ENCODE data around the gene SHMT2. TPM values are rescaled to one million over a fixed set of nuclear protein-coding genes. Genes with fewer than 3 reads are reported as not detected.

The SHMT2 gene
- total RNA-seq, 1 experiment from 2014 or later: 297 TPM

DNA sequence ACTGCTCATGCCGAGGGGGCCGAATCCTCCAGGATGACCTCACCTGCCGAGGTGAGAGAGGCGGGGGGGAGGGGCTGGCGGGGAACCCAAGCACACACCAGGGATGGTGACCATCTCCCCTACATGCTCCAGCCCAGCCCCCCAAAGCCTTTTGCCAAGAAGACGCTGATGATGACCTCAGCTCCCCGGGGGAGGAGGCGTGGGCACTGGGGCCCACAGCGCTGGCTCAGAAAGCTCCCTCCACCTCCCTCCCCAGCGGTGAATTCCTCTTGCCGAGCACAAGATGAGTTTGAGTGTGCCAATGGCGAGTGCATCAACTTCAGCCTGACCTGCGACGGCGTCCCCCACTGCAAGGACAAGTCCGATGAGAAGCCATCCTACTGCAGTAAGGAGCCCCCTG lies 36.6 kb upstream of the SHMT2 start (continued):
- TF ChIP-seq, protein P1, sequence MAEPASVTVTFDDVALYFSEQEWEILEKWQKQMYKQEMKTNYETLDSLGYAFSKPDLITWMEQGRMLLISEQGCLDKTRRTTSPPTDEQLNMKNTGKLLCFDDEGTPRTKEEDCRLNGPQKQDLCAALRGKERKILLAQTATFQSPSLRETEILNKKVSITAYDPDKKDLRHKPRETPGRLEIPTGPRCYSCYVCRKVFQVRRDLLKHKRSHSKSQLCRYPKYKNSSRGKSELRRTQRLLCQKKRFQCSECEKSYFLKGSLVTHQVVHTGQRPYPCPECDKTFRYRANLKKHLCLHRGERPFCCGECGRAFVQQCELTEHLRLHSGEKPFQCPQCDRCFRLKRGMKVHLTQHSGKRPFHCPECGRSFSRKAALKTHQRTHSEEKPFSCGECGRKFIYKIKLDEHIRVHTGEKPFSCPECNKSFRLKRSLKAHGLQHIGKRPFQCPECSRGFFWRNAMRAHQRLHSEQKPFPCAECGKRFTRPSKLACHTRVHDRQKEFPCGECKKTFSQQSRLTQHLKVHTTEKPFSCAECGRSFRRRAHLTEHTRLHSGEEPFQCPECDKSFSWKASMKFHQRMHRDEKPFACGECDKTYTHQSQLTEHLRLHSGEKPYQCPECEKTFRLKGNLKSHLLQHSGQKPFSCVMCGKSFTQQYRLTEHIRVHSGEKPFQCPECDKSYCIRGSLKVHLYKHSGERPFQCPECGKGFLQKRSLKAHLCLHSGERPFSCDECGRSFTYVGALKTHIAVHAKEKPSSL (CRISPR knock-in tag; conservative IDR thresholded peaks at IDR 0.05): no peak
- TF ChIP-seq, protein P2, sequence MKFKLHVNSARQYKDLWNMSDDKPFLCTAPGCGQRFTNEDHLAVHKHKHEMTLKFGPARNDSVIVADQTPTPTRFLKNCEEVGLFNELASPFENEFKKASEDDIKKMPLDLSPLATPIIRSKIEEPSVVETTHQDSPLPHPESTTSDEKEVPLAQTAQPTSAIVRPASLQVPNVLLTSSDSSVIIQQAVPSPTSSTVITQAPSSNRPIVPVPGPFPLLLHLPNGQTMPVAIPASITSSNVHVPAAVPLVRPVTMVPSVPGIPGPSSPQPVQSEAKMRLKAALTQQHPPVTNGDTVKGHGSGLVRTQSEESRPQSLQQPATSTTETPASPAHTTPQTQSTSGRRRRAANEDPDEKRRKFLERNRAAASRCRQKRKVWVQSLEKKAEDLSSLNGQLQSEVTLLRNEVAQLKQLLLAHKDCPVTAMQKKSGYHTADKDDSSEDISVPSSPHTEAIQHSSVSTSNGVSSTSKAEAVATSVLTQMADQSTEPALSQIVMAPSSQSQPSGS (CRISPR knock-in tag; IDR thresholded peaks at IDR 0.05; ENCODE audit: borderline replicate concordance, low read depth): no peak
- TF ChIP-seq NFYB (CRISPR knock-in tag; conservative IDR thresholded peaks at IDR 0.05; ENCODE audit: low read depth) (no peak), FOXP1 (CRISPR knock-in tag; IDR thresholded peaks at IDR 0.05; ENCODE audit: borderline replicate concordance) (no peak), TEAD1 (CRISPR knock-in tag; IDR thresholded peaks at IDR 0.05) (no peak), SP1 (CRISPR knock-in tag; conservative IDR thresholded peaks at IDR 0.05) (no peak), ATF1 (CRISPR knock-in tag; IDR thresholded peaks at IDR 0.05) (no peak)
- TF ChIP-seq, protein P3, sequence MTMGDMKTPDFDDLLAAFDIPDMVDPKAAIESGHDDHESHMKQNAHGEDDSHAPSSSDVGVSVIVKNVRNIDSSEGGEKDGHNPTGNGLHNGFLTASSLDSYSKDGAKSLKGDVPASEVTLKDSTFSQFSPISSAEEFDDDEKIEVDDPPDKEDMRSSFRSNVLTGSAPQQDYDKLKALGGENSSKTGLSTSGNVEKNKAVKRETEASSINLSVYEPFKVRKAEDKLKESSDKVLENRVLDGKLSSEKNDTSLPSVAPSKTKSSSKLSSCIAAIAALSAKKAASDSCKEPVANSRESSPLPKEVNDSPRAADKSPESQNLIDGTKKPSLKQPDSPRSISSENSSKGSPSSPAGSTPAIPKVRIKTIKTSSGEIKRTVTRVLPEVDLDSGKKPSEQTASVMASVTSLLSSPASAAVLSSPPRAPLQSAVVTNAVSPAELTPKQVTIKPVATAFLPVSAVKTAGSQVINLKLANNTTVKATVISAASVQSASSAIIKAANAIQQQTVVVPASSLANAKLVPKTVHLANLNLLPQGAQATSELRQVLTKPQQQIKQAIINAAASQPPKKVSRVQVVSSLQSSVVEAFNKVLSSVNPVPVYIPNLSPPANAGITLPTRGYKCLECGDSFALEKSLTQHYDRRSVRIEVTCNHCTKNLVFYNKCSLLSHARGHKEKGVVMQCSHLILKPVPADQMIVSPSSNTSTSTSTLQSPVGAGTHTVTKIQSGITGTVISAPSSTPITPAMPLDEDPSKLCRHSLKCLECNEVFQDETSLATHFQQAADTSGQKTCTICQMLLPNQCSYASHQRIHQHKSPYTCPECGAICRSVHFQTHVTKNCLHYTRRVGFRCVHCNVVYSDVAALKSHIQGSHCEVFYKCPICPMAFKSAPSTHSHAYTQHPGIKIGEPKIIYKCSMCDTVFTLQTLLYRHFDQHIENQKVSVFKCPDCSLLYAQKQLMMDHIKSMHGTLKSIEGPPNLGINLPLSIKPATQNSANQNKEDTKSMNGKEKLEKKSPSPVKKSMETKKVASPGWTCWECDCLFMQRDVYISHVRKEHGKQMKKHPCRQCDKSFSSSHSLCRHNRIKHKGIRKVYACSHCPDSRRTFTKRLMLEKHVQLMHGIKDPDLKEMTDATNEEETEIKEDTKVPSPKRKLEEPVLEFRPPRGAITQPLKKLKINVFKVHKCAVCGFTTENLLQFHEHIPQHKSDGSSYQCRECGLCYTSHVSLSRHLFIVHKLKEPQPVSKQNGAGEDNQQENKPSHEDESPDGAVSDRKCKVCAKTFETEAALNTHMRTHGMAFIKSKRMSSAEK (CRISPR knock-in tag; IDR thresholded peaks at IDR 0.05; ENCODE audit: borderline replicate concordance): no peak

DNA sequence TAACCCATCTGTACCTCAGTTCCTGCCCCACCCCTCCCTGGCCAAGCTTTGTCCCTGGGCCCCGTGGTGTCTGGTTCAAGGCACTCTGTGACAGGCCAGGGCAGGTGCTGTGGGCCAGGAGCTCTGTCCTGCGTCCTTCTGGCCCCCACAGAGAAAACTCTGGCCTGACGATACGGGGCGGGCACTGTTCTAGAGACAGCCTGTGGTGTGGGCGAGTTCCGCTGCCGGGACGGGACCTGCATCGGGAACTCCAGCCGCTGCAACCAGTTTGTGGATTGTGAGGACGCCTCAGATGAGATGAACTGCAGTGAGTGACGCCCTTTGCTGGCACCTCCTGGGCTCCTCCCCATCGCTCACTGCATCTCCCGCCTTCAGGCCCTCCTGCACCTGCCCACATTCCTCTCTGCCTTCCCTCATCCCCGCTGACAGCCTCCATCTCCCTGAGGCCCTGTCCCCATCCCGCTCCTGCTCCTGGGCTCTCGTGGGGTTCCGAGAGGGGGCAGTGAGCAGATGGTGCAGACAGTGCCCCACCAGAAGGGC lies 35.7 kb upstream of the SHMT2 start:
- CTCF ChIA-PET: no interaction called here
- no peak for ATAC-seq
- Mint-ChIP-seq H3K4me3 (no peak overlapping the region), H3K36me3 (peaks cover 74% of the 10 kb centered on the region), H3K4me1 (no peaks in the 10 kb centered on the region), H3K9me3 (peaks cover 5% of the 10 kb centered on the region; the same call in 1 of the 2 replicates), H3K27ac (peak overlapping the region; percentile 53; the same call in 1 of the 2 replicates), H3K27me3 (ENCODE audit: low read depth) (no peaks in the 10 kb centered on the region)
- POLR2A ChIA-PET: no interaction called here
- DNase-seq (ENCODE audit: low spot score): no peak
- TF ChIP-seq, protein P4, sequence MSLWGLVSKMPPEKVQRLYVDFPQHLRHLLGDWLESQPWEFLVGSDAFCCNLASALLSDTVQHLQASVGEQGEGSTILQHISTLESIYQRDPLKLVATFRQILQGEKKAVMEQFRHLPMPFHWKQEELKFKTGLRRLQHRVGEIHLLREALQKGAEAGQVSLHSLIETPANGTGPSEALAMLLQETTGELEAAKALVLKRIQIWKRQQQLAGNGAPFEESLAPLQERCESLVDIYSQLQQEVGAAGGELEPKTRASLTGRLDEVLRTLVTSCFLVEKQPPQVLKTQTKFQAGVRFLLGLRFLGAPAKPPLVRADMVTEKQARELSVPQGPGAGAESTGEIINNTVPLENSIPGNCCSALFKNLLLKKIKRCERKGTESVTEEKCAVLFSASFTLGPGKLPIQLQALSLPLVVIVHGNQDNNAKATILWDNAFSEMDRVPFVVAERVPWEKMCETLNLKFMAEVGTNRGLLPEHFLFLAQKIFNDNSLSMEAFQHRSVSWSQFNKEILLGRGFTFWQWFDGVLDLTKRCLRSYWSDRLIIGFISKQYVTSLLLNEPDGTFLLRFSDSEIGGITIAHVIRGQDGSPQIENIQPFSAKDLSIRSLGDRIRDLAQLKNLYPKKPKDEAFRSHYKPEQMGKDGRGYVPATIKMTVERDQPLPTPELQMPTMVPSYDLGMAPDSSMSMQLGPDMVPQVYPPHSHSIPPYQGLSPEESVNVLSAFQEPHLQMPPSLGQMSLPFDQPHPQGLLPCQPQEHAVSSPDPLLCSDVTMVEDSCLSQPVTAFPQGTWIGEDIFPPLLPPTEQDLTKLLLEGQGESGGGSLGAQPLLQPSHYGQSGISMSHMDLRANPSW (CRISPR knock-in tag; conservative IDR thresholded peaks at IDR 0.05; ENCODE audit: low read depth): no peak
- no peak for TF ChIP-seq ZNF219 (CRISPR knock-in tag; IDR thresholded peaks at IDR 0.05; ENCODE audit: borderline replicate concordance)

DNA sequence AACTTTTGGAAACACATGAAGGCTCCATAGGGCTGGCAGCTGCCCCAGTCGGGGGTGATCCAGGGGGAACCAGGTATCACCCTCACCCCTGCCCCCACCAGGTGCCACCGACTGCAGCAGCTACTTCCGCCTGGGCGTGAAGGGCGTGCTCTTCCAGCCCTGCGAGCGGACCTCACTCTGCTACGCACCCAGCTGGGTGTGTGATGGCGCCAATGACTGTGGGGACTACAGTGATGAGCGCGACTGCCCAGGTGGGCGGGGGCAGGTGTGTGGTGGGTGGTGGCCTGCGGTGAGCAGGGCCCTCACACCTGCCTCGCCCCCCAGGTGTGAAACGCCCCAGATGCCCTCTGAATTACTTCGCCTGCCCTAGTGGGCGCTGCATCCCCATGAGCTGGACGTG lies 35.3 kb upstream of the SHMT2 start:
- peaks cover 5% of the 10 kb centered on the region; the same call in 1 of the 2 replicates for H3K9me3 Mint-ChIP-seq
- no peak overlapping the region for H3K4me3 Mint-ChIP-seq
- ChIA-PET CTCF (no interaction called here), POLR2A (no interaction called here)
- ATAC-seq (no peak), DNase-seq (ENCODE audit: low spot score) (no peak)
- peak overlapping the region; percentile 53; the same call in 1 of the 2 replicates for H3K27ac Mint-ChIP-seq
- H3K4me1 Mint-ChIP-seq: no peaks in the 10 kb centered on the region
- H3K36me3 Mint-ChIP-seq: peaks cover 71% of the 10 kb centered on the region
- H3K27me3 Mint-ChIP-seq (ENCODE audit: low read depth): no peaks in the 10 kb centered on the region
- TF ChIP-seq CREM (CRISPR knock-in tag; IDR thresholded peaks at IDR 0.05) (no peak), RELA (CRISPR knock-in tag; IDR thresholded peaks at IDR 0.05; ENCODE audit: borderline replicate concordance) (no peak), NR1H2 (CRISPR knock-in tag; IDR thresholded peaks at IDR 0.05) (no peak), NFATC4 (CRISPR knock-in tag; IDR thresholded peaks at IDR 0.05) (no peak), TP53 (CRISPR knock-in tag; IDR thresholded peaks at IDR 0.05) (no peak), FOXP1 (CRISPR knock-in tag; IDR thresholded peaks at IDR 0.05; ENCODE audit: borderline replicate concordance) (no peak), TCF7 (CRISPR knock-in tag; IDR thresholded peaks at IDR 0.05; ENCODE audit: low read depth) (no peak), ZNF396 (CRISPR knock-in tag; IDR thresholded peaks at IDR 0.05; ENCODE audit: borderline replicate concordance) (no peak), ZNF263 (CRISPR knock-in tag; IDR thresholded peaks at IDR 0.05; ENCODE audit: low read depth) (no peak)
- TF ChIP-seq, protein P5, sequence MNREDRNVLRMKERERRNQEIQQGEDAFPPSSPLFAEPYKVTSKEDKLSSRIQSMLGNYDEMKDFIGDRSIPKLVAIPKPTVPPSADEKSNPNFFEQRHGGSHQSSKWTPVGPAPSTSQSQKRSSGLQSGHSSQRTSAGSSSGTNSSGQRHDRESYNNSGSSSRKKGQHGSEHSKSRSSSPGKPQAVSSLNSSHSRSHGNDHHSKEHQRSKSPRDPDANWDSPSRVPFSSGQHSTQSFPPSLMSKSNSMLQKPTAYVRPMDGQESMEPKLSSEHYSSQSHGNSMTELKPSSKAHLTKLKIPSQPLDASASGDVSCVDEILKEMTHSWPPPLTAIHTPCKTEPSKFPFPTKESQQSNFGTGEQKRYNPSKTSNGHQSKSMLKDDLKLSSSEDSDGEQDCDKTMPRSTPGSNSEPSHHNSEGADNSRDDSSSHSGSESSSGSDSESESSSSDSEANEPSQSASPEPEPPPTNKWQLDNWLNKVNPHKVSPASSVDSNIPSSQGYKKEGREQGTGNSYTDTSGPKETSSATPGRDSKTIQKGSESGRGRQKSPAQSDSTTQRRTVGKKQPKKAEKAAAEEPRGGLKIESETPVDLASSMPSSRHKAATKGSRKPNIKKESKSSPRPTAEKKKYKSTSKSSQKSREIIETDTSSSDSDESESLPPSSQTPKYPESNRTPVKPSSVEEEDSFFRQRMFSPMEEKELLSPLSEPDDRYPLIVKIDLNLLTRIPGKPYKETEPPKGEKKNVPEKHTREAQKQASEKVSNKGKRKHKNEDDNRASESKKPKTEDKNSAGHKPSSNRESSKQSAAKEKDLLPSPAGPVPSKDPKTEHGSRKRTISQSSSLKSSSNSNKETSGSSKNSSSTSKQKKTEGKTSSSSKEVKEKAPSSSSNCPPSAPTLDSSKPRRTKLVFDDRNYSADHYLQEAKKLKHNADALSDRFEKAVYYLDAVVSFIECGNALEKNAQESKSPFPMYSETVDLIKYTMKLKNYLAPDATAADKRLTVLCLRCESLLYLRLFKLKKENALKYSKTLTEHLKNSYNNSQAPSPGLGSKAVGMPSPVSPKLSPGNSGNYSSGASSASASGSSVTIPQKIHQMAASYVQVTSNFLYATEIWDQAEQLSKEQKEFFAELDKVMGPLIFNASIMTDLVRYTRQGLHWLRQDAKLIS (CRISPR knock-in tag; IDR thresholded peaks at IDR 0.05; ENCODE audit: borderline replicate concordance): no peak
